ENCODE measurements around the gene TAF10. TPM values are rescaled to one million over a fixed set of nuclear protein-coding genes. Genes with fewer than 3 reads are reported as not detected.

The TAF10 gene
- total RNA-seq, 2 donors from 2014 or later, result 102 to 105 TPM

DNA sequence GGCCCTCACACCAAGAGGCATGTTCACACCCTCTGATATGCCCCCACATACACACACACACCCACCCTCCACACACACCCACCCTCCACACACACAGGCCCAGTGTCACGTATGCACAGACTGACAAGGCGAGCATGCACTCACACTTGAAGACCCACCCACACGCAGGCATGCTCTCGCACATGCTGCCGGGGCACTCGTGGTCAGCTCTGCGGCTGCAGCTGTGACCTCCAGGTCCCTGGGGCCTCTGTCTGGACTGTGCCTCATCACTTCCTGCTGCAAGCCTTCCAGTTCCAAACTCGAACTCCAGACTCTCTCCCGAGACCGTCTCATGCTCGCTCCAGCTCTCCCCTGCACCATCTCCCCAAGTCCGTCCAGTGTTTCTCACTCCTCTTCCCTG is 34.1 kb upstream of the TAF10 start:
- DNase-seq (peak; percentile 77), ATAC-seq (peak; percentile 81 to 85)
- intact Hi-C loops (cut with DNase I), result no loop called here

DNA sequence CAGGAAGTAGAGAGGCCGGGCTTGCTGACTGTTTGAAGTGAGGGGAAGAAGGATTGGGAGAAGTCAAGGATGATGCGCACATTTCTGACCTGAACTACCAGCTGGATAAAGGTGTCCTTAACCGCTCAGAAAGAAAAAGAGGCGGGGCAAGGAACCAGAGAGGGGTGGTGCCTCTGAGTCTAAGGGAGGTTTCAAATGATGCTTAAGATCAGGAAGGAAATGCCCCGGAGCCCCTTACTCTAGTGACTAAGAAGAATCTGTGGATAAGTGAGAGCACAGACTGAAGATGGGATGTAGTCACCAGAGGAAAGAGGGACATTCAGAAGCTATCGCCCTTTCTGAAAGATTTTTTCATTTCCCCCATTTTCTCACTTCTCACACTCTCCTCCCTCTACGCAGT is 30.9 kb upstream of the TAF10 start:
- ATAC-seq (no peak), DNase-seq (no peak)
- intact Hi-C loops (cut with DNase I), result no loop called here

DNA sequence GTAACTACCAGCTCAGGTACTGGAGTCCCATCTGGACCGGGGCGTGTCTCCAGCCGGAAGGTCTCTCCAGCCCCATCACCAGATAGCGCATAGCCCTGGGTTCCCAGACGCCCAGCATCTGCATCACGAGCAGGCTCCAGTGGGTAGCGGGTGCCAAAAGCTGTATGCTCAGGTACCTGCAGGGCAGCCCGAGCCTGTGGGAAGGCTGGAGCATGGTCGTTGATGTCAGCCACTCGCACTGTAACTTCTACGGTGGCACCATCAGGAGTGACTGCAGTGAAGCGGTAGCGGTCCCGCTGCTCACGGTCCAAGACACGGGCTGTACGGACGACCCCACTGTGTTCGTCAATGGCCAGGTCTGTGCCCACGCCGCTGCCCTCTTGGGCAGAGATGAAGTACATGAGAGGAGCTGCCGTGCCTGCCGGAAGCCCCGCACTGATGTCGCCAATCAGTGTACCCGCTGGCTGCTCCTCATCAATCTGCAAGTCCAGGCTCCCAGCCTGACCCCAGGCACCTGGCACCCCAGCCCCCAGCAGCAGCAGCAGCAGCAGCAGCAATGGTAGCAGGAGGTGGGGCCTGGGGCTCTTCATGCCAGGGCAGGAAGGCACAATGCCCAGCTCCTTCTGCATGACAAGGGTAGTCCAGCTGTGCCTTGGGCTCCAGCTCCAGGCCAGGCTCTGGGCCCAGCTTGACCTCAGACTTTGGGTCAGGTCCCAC is 29.1 kb upstream of the TAF10 start:
- no peak for DNase-seq
- intact Hi-C loops (cut with DNase I), result no loop called here
- ATAC-seq, result no peak

DNA sequence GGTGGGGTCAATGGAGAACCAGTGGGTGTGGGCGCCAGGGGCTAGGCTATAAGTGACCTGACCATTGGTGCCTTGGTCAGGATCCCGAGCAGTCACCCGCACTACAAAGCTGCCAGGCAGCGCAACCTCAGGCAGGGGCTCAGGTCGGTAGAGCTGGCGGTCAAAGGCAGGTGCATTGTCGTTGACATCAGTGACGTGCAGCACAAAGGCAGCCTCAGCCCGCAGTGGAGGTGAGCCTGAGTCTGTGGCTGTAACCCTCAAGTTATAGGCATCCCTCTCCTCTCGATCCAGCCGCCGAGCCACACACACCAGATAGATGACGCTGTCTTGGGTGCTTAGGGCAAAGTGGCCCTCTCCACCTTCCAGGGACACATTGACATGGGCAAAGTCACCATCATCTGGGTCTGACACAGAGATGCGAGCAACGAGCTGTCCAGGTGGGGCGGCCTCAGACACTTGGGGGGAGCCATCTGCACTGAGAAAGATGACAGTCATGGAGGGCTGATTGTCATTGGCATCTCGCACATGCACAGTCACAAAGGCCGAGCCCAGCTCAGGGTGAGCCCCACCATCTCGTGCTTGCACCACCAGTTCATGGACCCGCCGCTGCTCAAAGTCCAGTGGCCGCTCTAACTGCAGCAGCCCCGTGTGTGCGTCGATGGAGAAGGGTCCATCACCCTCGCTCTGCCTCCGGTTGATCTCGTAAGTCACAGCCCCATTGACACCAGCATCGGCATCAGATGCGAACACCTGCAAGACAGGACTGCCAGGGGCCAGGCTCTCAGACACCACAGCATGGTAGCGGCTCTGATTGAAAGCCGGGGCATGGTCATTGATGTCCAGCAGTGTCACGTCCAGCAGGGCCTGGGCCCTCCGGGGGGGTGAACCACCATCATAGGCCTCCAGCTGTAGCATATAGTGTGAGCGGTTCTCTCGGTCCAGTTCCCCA is 28.3 kb upstream of the TAF10 start:
- intact Hi-C loops (cut with DNase I), result no loop called here
- DNase-seq (no peak), ATAC-seq (no peak)

DNA sequence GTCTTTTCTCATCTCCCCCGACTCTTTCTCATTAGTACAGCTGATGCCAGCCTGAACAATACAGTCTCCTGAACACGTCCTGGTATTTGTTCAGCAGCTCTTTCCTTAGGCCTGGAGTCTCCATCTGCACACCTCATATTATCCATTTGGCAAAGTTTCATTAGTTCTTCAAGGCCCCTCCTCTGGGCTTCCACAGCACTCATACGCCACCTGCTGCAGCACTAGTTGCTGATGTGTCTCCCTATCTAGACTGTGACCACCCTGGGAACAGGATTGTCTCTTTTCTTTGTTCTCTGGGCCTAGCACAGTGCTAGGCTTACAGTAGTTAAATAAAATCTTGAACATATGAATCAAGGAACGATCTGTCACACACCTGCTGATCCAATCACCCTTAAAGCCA is 26.4 kb upstream of the TAF10 start:
- intact Hi-C loops (cut with DNase I), result no loop called here
- DNase-seq, result no peak
- no peak for ATAC-seq

DNA sequence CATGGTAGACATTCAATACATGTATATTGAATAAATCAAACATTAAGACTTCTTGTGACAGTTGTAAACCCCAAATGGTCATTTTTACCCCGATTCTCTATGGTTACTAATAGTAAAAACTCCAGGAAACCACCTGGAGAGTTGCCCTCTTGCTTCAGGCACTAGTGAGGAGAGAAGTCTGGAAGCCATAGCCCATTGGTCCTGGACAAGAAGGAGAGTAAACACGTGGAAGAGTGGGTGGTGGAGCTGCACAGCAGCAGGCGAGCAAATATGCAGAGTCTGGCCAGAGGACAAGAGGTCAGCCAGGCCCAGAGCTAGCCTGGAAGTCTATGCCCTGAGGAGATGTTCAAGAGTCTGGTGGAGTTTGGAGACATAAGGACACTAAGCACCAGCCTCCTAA is 25.9 kb upstream of the TAF10 start:
- peak; percentile 58 for DNase-seq

DNA sequence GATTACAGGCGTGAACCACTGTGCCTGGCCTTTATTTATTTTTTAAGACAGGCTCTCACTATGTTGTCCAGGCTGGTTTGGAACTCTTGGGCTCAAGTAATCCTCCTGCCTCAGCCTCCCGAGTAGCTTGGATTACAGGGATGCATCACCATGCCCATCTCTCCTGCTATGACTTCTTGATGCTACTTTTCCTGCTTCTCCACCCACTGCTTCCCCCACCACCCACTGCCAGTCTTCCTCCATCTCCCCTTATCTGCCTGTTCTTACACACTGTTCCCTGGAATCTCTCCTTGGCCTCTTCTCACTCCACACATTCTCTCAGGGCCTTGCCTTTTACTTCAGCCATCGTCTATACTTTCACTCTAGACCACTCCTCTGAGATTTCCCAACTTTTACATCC is 24.5 kb upstream of the TAF10 start:
- DNase-seq, result no peak
- intact Hi-C loops (cut with DNase I), result no loop called here
- ATAC-seq, result no peak

More for the DNA sequence above, 25.9 kb upstream of the TAF10 start:
- intact Hi-C loops (cut with DNase I), result no loop called here
- ATAC-seq, result peak; percentile 76 to 78

DNA sequence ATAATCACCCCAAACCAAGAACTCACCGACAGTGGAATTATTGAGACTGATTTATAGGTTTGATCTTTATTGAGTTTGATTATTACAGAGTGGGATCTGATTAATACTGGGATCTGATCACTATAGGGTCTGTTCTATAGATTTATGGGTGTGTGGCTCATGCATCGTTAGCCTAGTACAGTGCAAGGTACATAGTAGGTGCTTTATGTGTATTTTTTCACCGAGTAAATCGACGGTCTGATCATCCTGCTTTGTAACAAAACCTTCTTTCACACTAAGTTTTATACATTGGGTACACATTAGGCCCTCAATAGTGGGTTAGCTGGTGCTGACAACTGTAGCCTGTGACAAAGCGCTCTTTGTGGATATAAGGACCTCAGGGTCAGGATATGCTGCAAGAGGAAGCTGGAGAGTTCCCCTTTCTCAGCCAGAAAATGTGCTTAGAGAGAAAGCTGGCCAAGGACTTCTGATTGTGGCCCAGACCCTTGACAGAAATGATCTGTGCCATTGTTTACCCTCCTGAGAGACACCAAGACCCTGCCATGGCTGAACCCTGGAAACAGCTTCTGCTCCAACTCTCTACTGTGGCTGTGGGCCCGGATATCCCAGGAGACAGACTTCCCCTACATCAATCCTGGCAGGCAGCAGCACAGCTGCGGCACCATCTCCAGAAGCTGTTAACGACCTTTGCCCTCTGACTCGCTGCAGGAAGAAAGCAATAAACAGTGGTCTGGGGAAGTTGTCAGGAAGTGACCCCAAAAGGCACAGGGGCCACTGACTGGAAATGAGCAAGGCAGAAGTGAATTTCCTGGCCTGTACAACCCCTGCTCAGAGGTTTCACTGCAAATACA is 23.3 kb upstream of the TAF10 start:
- ATAC-seq, result peak; percentile 59 to 68
- intact Hi-C loops (cut with DNase I), result no loop called here
- peak; percentile 80 for DNase-seq

DNA sequence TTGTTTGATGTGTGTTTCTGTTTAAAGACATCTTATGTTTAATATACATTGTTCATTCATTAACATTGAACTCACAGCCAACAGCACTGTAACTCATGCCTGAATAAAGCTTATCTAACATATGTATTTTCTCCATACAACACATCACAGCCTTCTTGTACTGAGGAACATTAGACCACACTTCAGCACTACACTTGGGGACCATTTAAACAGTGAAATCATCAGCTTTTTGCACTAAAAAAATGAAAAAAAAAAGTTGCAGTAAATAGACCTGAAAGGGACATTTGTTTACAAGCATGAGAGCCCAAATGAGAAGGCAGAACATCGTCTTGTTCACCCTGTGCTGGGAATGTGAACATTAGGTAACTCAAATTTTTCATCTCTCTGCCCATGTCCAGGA is 22.5 kb upstream of the TAF10 start:
- DNase-seq (no peak), ATAC-seq (no peak)
- intact Hi-C loops (cut with DNase I), result no loop called here

DNA sequence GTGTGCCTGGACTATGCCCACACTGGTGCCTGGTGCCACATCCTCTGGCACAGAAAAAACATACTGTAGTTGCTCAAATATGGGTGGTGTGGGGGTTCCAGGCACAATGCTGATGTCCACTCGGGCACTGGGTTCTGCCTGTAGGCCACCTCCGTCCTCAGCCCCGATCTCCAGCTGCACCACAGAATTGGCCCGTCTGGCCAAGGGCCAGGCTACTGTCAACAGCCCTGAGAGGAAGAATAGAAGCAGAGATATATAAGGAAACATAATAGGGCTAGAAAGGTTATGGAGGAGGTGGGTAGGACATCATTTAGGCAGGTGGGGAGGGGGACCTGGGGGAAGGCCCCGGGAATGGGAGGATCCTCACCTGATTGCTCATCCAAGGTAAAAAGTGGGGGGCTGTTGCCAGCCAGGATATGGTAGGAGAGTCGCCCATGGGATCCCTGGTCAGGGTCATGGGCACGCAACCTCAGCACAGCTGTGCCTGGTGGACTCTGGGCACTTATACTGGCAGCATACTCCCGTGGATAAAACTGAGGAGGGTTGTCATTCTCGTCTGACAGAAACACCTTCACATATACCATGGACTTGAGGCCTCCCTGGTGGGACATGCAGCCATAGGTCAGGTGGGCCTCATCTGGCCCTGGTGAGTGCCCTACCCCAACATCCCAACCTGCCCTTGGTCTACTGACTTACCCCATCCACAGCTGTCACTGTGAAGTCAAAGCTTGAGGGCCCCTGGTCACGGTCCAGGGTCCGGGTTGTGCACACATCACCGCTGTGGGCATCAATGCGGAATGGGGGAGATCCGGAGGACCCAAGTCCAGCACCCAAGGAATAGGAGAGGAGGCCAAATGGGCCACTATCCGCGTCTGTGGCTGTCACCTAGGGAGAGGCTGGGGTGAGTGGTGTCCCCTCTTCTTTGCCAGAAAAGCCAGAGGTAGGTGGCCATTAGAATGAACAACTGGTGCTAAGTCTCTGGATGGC is 21.7 kb upstream of the TAF10 start:
- DNase-seq, result no peak
- intact Hi-C loops (cut with DNase I), result no loop called here
- peak in 1 of 2 donors; percentile 10 for ATAC-seq

DNA sequence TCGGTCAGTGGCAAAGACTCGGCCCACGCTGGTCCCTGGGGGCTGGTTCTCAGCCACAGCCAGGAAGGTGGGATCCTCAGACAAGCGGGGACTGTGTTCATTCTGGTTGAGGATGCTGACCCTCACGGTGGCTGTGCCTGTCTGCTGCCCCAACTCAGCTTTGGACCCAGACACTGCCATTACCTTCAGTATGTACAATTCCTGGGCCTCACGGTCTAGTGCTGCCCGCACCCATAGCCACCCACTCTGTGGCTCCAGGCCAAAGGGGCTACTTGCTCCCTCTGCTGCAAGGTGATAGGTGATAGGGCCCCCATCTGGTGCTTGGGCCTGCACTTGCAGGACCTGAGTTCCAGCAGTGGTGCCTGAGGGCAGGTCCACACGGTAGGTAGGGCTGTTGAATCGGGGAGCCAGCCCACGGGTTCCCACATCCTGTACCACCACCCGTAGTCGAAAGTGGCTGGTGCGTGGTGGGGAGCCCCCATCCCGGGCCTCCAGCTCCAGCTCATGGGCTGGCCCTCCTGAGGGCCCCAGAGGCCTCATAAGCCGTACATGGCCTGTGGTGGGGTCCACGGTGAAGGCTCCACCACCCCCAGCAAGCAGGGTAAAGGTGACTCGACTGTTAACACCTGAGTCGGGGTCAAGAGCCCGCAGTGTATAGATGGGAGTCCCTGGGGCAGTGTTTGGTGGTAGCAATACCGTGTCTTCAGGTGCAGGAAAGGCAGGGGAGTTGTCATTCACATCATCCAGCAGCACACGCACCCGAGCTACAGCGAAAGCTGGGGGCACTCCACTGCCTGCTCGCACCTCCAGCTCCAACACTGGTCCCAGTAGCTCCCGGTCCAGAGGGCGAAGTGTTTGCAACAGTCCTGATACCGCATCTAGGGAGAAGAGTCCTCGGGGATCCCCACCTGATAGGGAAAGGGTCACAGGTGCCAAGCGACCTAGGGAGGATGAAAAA is 20.4 kb upstream of the TAF10 start:
- intact Hi-C loops (cut with DNase I), result no loop called here
- ATAC-seq (no peak), DNase-seq (no peak)

DNA sequence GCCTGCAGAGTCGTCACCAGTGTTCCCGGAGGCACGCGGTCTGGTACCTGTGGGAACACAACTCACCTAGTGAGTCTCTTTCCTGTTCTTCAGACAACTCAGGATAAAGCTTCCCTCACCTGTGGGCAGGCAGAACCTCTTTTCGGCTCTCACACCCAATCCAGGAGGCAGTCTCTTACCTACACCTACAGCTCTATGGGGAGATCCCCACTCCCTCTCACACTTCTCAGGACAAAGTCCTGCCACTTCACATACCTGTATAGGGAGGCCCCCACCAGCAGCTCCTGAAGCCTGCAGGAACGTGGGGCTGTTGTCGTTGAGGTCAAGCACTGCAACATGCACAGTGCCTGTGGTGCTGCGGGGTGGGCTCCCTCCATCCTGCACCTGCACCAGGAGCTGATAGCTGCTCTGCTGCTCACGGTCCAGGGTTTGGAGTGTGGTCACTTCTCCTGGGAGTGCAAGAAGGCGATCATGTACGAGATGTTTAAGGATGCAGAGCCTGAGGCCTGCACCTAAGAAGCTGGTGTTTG is 19.4 kb upstream of the TAF10 start:
- intact Hi-C loops (cut with DNase I), result no loop called here
- ATAC-seq, result no peak

DNA sequence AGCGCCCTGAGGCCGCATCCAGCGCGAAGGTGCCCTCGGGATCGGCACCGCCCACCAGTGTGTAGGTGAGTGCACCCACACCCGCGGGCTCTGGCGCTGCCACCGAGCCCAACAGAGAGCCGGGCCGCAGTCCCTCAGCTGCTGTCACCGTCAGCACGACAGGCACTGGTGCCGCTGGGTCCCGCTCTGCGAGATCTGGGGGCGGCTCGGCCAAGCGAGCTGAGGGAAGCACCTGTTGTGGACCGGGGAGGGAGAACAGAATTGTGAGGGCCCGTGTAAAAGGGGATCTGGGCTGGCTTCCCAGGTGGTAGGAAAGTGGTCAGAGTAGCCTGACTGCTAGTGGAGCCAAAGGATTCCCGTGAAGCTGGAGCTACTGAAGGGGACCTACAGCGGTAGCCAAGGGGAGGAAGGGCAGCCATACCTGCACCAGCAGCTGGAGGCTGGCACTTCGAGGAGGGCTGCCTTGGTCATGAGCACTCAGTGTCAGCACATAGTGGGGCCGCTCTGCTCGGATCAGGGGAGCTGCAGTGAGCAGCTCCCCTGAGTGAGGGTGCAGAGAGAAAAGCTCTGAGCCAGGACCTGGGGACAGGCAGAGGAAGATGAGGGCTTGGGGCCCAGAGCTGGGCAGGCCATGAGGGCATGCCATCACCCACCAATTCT is 18.7 kb upstream of the TAF10 start:
- no peak for DNase-seq
- ATAC-seq, result no peak
- intact Hi-C loops (cut with DNase I), result no loop called here

More for the DNA sequence above, 19.4 kb upstream of the TAF10 start:
- DNase-seq, result no peak

DNA sequence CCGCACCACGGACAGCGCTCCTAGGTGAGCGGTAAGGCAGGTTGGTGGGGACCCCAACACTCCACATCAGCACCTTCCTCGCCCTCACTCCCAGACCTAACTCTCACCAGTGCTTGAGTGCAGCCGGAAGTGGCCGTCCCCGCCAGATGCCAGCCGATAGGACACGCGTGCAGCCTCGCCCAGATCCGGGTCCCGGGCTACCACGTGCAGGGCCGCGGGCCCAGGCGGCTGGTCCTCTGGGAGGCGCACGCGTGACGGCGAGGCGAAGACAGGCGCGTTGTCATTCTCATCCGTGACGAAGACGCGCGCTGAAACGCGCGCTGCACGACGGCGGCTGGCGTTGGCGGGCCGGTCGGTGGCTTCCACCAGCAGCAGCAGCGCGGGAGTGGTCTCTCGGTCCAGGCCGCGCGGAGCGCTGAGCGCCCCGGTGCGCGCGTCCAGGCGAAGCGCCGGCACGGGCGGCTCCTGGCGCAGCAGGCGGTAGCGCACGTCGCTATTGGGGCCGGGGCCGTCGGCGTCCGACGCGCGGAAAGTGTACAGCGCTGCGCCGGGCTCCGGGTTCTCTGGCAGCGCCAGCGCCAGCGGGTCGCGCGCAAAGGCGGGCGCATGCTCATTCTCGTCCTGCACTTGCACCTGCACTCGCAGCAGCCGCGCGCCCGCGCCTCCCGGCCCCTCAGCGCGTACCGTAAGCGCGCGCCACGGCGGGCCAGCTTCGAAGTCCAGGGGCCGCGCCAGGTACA is 18.0 kb upstream of the TAF10 start:
- no peak for ATAC-seq
- no peak for DNase-seq
- intact Hi-C loops (cut with DNase I), result no loop called here

DNA sequence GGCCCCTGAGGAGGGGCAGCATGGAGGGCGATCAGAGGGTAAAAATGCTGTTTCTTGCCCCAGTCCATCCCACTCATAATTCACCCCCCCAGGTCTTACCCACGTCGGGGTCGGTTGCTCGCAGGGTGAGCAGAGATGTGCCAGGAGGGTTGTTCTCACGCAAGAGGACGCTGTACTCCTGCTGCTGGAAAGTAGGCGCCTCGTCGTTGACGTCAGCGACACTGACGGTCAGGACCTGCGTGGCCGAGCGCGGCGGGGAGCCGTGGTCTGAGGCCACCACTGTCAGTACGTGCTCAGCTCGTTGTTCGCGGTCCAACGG is 17.5 kb upstream of the TAF10 start:
- intact Hi-C loops (cut with DNase I), result no loop called here
- ATAC-seq (no peak), DNase-seq (no peak)

DNA sequence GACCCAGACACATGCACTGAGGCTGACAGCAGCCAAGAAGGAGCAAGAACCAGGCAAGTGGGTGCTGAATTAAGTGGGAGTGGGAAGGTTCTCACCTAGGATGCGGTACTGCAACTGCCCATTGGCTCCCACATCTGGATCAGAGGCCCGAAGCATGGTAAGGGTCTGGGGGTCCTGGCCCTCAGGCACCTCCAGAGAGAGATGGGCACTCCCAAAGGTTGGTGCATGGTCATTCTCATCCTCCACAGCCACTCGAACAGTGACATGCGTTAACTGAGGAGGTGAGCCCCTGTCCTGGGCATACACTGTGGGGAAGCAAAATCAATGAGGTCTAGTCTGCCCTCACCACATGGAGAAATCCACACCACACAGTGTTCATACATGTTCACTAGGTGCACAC is 16.5 kb upstream of the TAF10 start:
- no peak for ATAC-seq
- DNase-seq, result no peak
- intact Hi-C loops (cut with DNase I), result no loop called here

Measured in left cardiac atrium (tissue), 4 donors.